Parathyroid adenoma (tissue), 2 donors: ENCODE results near the gene MUC2.

Experiments used
- H2AFZ ChIP-seq: fragments of 300-600 bp; sonication (generic); one replicate; pipeline ENCODE4 v1.7.0; 2017; ENCODE audit warnings: antibody characterized with exemption, mild to moderate bottlenecking
- H3K27ac ChIP-seq: fragments of 300-600 bp; sonication (generic); one replicate; pipeline ENCODE4 v1.7.0; 2017
- H3K27me3 ChIP-seq: fragments of 300-600 bp; sonication (generic); one replicate; pipeline ENCODE4 v1.7.0; 2017; ENCODE audit warnings: low read length; ENCODE audit not compliant: control insufficient read depth, insufficient read depth
- H3K36me3 ChIP-seq: fragments of 300-600 bp; sonication (generic); one replicate; pipeline ENCODE4 v1.7.0; 2017; ENCODE audit warnings: low read length; ENCODE audit not compliant: control insufficient read depth, insufficient read depth
- H3K4me1 ChIP-seq: fragments of 300-600 bp; sonication (generic); one replicate; pipeline ENCODE4 v1.7.0; 2017; ENCODE audit warnings: control low read depth
- H3K4me2 ChIP-seq: fragments of 300-600 bp; sonication (generic); one replicate; pipeline ENCODE4 v1.7.0; 2017; ENCODE audit warnings: low read length
- H3K4me3 ChIP-seq: fragments of 300-600 bp; sonication (generic); one replicate; pipeline ENCODE4 v1.7.0; 2017; ENCODE audit warnings: low read depth, low read length
- H3K79me2 ChIP-seq: fragments of 300-600 bp; sonication (generic); one replicate; pipeline ENCODE4 v1.7.0; 2017; ENCODE audit warnings: control low read depth
- H3K9ac ChIP-seq: fragments of 300-600 bp; sonication (generic); one replicate; pipeline ENCODE4 v1.7.0; 2017; ENCODE audit warnings: mild to moderate bottlenecking
- H3K9me3 ChIP-seq: fragments of 300-600 bp; sonication (generic); one replicate; pipeline ENCODE4 v1.7.0; 2017; ENCODE audit warnings: low read length; ENCODE audit not compliant: control insufficient read depth
- TF ChIP-seq, protein P1 (sequence below): fragments of 300-600 bp; sonication (generic); IDR thresholded peaks from one replicate; pipeline ENCODE4 v1.7.0; 2017; ENCODE audit warnings: antibody characterized with exemption, mild to moderate bottlenecking
- donor health status: primary hyperparathyroidism.

MUC2 gene

DNA sequence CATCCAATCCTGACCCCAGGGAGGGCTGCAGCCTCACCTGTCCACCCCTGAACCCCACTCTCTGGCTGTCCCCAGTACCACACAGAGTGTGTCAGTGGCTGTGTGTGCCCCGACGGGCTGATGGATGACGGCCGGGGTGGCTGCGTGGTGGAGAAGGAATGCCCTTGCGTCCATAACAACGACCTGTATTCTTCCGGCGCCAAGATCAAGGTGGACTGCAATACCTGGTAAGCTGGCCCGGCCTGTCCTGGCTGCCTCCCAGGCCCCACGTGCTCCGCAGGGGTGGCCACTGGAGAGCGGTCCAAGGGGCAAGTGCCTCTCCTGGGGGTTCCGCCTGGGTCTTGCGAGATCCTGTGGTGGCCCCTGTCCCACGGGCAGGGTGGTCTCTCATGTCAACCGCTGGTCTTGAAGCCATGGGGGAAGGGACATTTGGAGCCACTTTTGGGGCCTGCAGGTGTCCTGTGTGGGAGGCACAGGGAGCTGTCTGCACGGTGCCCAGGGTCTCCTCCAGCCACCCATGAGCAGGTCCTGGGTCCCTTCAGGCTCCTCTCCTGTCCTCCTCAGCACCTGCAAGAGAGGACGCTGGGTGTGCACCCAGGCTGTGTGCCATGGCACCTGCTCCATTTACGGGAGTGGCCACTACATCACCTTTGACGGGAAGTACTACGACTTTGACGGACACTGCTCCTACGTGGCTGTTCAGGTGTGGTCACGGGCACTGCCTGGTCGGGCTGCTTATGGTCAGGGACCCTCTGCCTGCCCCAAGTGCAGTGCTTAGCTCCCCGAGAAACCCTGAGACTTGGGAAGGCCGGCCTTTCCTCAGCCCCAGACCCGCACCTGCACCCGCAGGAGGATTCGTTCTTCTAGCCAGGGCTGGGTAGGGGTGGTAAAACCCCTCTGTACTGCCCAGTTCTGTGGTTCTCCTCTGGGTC is 11.8 kb downstream of the MUC2 start:
- Histone ChIP-seq H3K27me3 (no peaks in the 10 kb centered on the region), H3K4me3 (no peak overlapping the region), H3K36me3 (no peaks in the 10 kb centered on the region), H3K9ac (no peak overlapping the region), H3K79me2 (no peaks in the 10 kb centered on the region), H3K4me2 (no peak overlapping the region), H3K4me1 (no peaks in the 10 kb centered on the region), H3K9me3 (no peaks in the 10 kb centered on the region), H3K27ac (no peak overlapping the region), H2AFZ (no peak overlapping the region)
- TF ChIP-seq, protein P1, sequence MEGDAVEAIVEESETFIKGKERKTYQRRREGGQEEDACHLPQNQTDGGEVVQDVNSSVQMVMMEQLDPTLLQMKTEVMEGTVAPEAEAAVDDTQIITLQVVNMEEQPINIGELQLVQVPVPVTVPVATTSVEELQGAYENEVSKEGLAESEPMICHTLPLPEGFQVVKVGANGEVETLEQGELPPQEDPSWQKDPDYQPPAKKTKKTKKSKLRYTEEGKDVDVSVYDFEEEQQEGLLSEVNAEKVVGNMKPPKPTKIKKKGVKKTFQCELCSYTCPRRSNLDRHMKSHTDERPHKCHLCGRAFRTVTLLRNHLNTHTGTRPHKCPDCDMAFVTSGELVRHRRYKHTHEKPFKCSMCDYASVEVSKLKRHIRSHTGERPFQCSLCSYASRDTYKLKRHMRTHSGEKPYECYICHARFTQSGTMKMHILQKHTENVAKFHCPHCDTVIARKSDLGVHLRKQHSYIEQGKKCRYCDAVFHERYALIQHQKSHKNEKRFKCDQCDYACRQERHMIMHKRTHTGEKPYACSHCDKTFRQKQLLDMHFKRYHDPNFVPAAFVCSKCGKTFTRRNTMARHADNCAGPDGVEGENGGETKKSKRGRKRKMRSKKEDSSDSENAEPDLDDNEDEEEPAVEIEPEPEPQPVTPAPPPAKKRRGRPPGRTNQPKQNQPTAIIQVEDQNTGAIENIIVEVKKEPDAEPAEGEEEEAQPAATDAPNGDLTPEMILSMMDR = no peak

DNA sequence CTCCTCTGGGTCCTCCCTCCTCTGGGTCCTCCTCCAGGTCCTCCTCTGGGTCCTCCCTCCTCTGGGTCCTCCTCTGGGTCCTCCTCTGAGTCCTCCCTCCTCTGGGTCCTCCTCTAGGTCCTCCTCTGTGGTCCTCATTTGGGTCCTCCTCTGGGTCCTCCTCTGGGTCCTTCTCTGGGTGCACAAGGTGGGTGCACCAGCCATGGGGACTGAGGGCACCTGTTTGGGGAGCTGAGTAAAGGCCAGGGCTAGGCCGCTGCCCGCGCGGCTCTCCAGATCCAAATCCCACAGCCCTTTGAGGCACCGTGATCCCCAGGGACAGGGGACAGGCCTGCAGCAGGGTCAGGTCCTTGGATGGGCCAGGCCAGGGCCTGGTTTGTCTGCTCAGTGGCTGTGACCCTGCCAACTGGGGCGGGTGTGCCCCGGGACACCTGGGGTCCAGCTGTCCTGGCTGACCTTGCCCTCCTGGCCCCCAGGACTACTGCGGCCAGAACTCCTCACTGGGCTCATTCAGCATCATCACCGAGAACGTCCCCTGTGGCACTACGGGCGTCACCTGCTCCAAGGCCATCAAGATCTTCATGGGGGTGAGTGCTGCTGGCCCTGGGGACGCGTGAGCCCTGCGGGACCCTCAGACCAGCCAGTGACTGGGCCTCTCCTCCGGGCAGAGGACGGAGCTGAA is 12.7 kb downstream of the MUC2 start:
- Histone ChIP-seq H3K9me3 (no peaks in the 10 kb centered on the region), H3K27me3 (no peaks in the 10 kb centered on the region), H3K79me2 (no peaks in the 10 kb centered on the region), H3K9ac (no peak overlapping the region), H3K4me3 (no peak overlapping the region), H3K4me1 (no peaks in the 10 kb centered on the region), H2AFZ (no peak overlapping the region), H3K27ac (no peak overlapping the region), H3K36me3 (no peaks in the 10 kb centered on the region), H3K4me2 (no peak overlapping the region)
- TF ChIP-seq, protein P1 = no peak

DNA sequence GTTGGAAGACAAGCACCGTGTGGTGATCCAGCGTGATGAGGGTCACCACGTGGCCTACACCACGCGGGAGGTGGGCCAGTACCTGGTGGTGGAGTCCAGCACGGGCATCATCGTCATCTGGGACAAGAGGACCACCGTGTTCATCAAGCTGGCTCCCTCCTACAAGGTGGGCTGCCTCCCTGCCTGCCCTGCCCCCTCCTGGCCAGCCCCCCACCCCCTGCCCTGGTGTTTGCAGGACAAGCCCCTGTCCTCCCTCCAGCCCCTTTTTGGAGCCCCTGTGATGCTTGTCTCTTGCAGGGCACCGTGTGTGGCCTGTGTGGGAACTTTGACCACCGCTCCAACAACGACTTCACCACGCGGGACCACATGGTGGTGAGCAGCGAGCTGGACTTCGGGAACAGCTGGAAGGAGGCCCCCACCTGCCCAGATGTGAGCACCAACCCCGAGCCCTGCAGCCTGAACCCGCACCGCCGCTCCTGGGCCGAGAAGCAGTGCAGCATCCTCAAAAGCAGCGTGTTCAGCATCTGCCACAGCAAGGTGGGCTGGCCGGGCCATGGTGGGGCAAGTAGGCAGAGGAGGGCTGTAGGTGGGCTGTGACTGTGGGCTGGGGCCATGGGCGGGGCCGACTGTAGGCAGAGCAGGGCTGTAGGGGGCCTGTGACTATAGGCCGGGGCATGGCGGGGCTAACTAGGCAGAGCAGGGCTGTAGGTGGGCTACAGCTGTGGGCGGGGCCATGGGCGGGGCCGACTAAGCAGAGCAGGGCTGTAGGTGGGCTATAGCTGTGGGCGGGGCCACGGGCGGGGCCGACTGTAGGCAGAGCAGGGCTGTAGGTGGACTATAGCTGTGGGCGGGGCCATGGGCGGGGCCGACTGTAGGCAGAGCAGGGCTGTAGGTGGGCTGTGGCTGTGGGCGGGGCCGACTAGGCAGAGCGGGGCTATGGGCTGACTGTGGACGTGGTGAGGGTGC is 13.6 kb downstream of the MUC2 start:
- Histone ChIP-seq H3K27ac (no peak overlapping the region), H3K9ac (no peak overlapping the region), H3K4me3 (no peak overlapping the region), H3K9me3 (no peaks in the 10 kb centered on the region), H3K27me3 (no peaks in the 10 kb centered on the region), H3K4me1 (no peaks in the 10 kb centered on the region), H2AFZ (no peak overlapping the region), H3K4me2 (no peak overlapping the region), H3K36me3 (no peaks in the 10 kb centered on the region), H3K79me2 (no peaks in the 10 kb centered on the region)
- TF ChIP-seq, protein P1 = no peak

DNA sequence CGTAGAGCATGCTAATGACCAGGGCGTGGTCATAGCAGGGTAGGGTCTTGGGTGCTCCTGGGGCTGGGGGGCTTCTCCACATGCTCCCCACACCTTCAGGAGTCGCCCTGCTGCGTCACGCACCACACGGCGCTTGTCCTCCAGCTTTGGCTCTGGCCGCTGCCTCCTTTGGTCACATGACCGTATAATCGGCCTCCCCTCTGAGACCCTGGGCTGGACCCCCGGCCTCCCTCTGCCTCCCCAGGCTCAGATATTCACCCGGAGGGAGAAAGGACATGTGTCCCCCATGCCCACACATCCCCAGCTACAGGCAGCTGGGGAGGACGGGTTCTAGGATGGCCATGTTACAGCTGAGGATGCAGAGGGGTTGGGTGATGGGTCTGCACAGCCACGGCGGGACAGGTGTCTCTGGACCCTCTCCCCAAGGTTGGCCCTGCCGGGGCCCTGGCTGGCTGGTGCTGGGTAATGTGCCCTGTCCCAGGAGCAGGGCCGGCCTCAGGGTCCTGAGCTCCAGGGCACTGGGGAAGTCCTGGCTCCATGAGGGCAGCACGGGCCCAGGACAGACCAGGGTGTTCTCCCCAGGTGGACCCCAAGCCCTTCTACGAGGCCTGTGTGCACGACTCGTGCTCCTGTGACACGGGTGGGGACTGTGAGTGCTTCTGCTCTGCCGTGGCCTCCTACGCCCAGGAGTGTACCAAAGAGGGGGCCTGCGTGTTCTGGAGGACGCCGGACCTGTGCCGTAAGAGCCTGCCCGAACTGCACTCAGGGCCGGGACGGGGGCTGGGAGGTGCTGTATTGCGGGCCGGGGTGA is 14.5 kb downstream of the MUC2 start:
- H3K9me3 ChIP-seq = no peaks in the 10 kb centered on the region
- H3K4me2 ChIP-seq = no peak overlapping the region
- H3K9ac ChIP-seq = no peak overlapping the region
- no peaks in the 10 kb centered on the region for H3K36me3 ChIP-seq
- TF ChIP-seq, protein P1 = no peak
- no peaks in the 10 kb centered on the region for H3K27me3 ChIP-seq
- H3K27ac ChIP-seq = no peak overlapping the region
- H3K4me3 ChIP-seq = no peak overlapping the region
- no peaks in the 10 kb centered on the region for H3K4me1 ChIP-seq
- H3K79me2 ChIP-seq = no peaks in the 10 kb centered on the region
- no peak overlapping the region for H2AFZ ChIP-seq
